Immature natural killer cell (primary cell): ENCODE results near the gene UBE2I. TPM values are rescaled to one million over a fixed set of nuclear protein-coding genes. Genes with fewer than 3 reads are reported as not detected.

Experiments used
- DNase-seq, 3 donors: peaks; one replicate each; pipeline ENCODE4 v3.0.0; 2022; ENCODE audit warnings: mixed read lengths in 1 of 3
- H3K27ac Mint-ChIP-seq, 6 donors: one replicate each; pipeline ENCODE4 v1.8.0; 2020; ENCODE audit warnings: mixed read lengths in 6 of 6, mild to moderate bottlenecking in 5 of 6, inconsistent platforms in 4 of 6, moderate library complexity in 3 of 6
- H3K27me3 Mint-ChIP-seq, 3 donors: one replicate each; pipeline ENCODE4 v1.8.0; 2020 to 2021; ENCODE audit warnings: low read depth in 3 of 3, mild to moderate bottlenecking in 3 of 3, mixed read lengths in 3 of 3, moderate library complexity in 3 of 3, inconsistent platforms in 1 of 3
- H3K36me3 Mint-ChIP-seq, 3 donors: one replicate each; pipeline ENCODE4 v1.8.0; 2020; ENCODE audit warnings: mixed read lengths in 3 of 3, inconsistent platforms in 2 of 3, mild to moderate bottlenecking in 2 of 3
- H3K4me1 Mint-ChIP-seq, 2 donors: one replicate each; pipeline ENCODE4 v1.8.0; 2020; ENCODE audit warnings: inconsistent platforms in 2 of 2, mild to moderate bottlenecking in 2 of 2, mixed read lengths in 2 of 2, moderate library complexity in 1 of 2
- H3K4me3 Mint-ChIP-seq, 5 donors: one replicate each; pipeline ENCODE4 v1.8.0; 2020; ENCODE audit warnings: mild to moderate bottlenecking in 5 of 5, mixed read lengths in 5 of 5, inconsistent platforms in 3 of 5, moderate library complexity in 3 of 5
- H3K9me3 Mint-ChIP-seq, 6 donors: one replicate each; pipeline ENCODE4 v1.8.0; 2020; ENCODE audit warnings: mild to moderate bottlenecking in 6 of 6, mixed read lengths in 6 of 6, inconsistent platforms in 4 of 6, moderate library complexity in 3 of 6
- polyA plus RNA-seq, 3 donors: library from polyadenylated mRNA; unstranded; fragments of 300-500 nt; fragmentation: Illumina TruSeq; gene quantifications; one replicate each; pipeline ENCODE4 v1.2.3, GENCODE V29; 2021

Gene UBE2I
- polyA plus RNA-seq, 3 donors from 2014 or later, result 94.1 to 119 (median 101) TPM

DNA sequence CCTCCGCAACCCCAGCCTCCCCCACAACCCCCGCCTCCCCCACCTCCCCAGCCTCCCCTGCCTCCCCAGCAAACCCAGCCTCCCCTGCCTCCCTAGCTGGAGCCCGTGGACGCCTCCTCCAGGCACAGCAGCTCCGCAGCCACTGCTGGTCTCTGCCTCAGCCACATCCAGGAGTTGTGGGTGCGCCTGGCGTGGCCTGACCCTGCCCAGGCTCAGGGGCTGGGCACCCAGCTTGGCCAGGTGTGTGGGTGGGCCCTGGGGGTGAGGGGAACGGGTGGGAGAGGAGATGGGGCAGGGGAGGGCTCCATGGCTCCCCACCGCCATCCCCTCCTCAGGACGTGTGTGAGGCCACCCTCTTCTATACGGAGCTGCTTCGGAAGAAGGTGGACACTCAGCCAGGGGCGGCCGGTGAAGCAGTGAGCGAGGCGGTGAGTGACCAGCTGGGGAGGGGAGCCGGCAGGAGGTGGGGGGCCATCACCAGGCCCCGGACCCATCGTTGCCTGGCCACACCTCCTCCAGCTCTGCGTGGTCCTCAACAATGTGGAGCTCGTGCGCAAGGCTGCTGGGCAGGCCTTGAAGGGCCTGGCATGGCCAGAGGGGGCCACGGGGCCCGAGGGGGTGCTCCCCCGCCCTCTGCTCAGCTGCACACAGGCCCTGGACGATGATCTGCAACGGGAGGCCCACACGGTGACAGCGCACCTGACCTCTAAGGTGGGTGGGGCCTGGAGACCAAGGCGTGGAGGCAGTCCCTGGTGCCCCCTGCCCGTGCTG is 36.4 kb downstream of the UBE2I start:
- peaks cover 19 to 27% of the 10 kb centered on the region in 2 donors for H3K4me1 Mint-ChIP-seq
- no peaks in the 10 kb centered on the region for H3K9me3 Mint-ChIP-seq
- H3K27me3 Mint-ChIP-seq, result peaks cover 4 to 13% (median 7%) of the 10 kb centered on the region in 3 donors
- no peaks in the 10 kb centered on the region for H3K36me3 Mint-ChIP-seq
- H3K27ac Mint-ChIP-seq, result no peak overlapping the region
- no peak for DNase-seq
- H3K4me3 Mint-ChIP-seq, result no peak overlapping the region

DNA sequence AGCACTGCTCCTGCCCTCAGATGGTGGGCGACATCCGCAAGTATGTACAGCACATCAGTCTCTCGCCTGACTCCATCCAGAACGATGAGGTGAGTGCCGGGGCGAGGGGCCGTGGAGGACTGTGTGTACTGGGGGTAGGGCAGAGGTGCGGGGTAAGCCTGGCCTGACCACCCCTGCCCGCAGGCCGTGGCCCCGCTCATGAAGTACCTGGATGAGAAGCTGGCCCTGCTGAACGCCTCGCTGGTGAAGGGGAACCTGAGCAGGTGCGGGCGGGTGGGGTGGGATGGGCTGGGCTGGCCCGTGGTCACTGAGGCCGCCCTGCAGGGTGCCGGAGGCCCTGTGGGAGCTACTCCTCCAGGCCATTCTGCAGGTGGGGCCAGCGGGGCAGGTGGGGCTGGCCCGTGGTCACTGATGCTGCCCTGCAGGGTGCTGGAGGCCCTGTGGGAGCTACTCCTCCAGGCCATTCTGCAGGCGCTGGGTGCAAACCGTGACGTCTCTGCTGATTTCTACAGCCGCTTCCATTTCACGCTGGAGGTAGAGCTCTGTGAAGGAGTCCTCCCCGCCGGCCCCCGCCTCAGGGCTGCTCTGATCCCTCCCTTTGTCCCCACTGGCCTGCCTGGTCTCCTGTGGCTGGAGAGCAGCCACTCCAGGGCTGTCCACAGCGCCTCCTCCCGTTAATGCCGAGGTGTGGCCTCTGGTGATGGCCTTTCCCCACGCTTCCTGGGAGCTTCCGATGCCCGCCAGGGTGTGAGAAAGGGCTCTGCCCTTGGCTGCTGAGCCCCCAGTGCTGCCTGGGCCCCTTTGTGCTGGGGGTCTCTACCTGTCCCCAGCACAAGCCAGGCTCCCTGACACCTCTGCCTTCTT is 37.2 kb downstream of the UBE2I start:
- Mint-ChIP-seq H3K4me1 (peaks cover 19 to 31% of the 10 kb centered on the region in 2 donors), H3K36me3 (no peaks in the 10 kb centered on the region), H3K27me3 (peaks cover 6 to 17% (median 11%) of the 10 kb centered on the region in 3 donors), H3K4me3 (no peak overlapping the region), H3K27ac (no peak overlapping the region), H3K9me3 (no peaks in the 10 kb centered on the region)
- DNase-seq, result no peak

DNA sequence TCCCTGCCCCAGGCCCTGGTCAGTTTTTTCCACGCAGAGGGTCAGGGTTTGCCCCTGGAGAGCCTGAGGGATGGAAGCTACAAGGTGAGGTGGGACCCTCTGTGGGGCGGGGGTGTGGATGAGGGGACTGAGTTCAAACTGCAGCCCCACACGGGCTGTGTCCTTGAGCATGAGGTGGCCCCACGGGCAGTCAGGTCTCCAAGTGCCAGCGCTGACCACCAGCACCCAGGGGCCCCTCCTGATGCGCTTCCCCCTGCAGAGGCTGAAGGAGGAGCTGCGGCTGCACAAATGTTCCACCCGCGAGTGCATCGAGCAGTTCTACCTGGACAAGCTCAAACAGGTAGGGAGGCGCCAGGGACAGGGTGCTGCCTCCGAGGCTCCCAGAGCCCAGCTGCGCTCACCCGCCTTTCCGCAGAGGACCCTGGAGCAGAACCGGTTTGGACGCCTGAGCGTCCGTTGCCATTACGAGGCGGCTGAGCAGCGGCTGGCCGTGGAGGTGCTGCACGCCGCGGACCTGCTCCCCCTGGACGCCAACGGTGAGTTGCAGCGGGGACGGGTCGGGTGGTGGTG is 37.9 kb downstream of the UBE2I start:
- H3K27me3 Mint-ChIP-seq, result peaks cover 13 to 25% (median 17%) of the 10 kb centered on the region in 3 donors
- no peaks in the 10 kb centered on the region for H3K9me3 Mint-ChIP-seq
- H3K4me1 Mint-ChIP-seq, result peaks cover 21 to 29% of the 10 kb centered on the region in 2 donors
- H3K36me3 Mint-ChIP-seq, result no peaks in the 10 kb centered on the region
- no peak overlapping the region for H3K4me3 Mint-ChIP-seq
- no peak for DNase-seq
- no peak overlapping the region for H3K27ac Mint-ChIP-seq

DNA sequence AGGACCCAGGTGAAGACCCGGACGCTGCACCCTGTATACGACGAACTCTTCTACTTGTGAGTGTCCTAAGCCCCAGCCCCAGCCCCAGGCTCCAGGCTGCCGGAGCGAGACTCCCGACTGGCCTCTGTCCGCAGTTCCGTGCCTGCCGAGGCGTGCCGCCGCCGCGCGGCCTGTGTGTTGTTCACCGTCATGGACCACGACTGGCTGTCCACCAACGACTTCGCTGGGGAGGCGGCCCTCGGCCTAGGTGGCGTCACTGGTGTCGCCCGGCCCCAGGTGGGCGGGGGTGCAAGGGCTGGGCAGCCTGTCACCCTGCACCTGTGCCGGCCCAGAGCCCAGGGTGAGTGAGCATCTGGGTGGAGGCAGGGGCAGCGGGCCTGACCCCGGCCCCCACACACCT is 38.5 kb downstream of the UBE2I start:
- Mint-ChIP-seq H3K4me1 (peaks cover 21 to 29% of the 10 kb centered on the region in 2 donors), H3K4me3 (no peak overlapping the region), H3K27me3 (peaks cover 18 to 29% (median 21%) of the 10 kb centered on the region in 3 donors), H3K9me3 (no peaks in the 10 kb centered on the region), H3K27ac (no peak overlapping the region), H3K36me3 (no peaks in the 10 kb centered on the region)
- DNase-seq, result no peak

DNA sequence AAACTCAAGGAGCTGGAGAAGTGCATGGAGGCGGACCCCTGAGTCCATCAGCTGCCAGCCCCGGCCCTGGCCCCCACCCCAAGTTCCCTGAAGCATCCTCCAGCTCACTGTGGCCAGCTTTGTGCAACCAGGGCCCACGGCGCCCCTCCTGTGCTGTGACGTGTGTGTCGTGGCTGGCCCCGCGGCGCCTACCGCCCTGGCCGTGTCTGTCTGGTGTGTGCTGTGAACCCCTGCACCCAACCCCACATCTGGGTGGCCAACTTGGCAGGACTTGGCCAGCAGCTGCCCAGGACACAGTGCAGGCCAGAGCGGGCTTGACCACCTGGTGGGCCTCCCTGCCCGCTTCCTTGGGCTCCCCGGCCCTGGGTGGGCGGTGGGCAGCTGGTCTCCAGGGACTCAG is 39.0 kb downstream of the UBE2I start:
- Mint-ChIP-seq H3K4me1 (peaks cover 21 to 29% of the 10 kb centered on the region in 2 donors), H3K27ac (no peak overlapping the region)

DNA sequence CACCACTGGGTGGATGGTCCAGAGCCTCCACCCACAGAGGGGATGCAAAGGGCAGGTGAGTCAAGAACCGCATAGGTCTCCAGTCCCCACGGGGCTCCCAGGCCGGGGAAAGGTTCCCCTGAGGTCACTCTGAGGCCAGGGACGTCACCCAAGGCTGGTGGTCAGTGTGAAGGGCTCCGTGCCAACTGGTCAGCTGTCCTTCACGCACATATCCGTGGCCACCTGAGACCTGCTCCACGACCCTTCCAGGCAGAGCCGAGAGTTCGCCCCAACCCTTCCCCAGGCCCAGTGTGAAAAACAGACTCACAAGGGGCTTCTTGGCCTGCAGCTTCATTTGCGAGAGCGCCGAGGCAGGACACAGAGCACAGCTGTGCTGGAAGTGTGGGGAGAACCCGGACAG is 39.5 kb downstream of the UBE2I start:
- peaks cover 23 to 35% (median 28%) of the 10 kb centered on the region in 3 donors for H3K27me3 Mint-ChIP-seq
- H3K27ac Mint-ChIP-seq, result no peak overlapping the region
- no peaks in the 10 kb centered on the region for H3K36me3 Mint-ChIP-seq
- DNase-seq, result no peak
- peak overlapping the region in 1 of 5 donors; percentile 50 for H3K4me3 Mint-ChIP-seq
- H3K9me3 Mint-ChIP-seq, result no peaks in the 10 kb centered on the region
- H3K4me1 Mint-ChIP-seq, result peaks cover 25 to 32% of the 10 kb centered on the region in 2 donors

More for the DNA sequence above, 39.0 kb downstream of the UBE2I start:
- H3K27me3 Mint-ChIP-seq, result peaks cover 23 to 32% (median 26%) of the 10 kb centered on the region in 3 donors
- no peak overlapping the region for H3K4me3 Mint-ChIP-seq
- H3K36me3 Mint-ChIP-seq, result no peaks in the 10 kb centered on the region
- no peak for DNase-seq
- no peaks in the 10 kb centered on the region for H3K9me3 Mint-ChIP-seq

DNA sequence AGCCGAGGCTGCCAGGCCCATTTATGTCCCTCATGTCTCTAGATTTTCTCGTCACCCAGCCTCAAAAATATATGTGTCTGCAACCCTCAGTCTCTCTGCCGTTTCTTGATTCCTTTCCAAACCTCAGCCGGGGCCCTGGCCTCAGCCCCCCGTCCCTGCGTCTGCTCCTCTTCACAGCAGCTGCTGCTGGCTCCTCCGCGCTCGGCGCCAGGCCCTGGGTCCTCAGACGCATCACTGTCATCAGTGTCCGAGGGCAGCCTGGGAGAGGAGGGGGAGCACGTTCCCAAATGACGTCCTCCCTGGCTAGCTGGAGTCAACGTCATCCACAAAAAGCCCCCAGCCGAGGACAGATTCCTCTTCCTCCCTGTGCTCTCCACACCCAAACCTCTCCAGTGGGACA is 39.9 kb downstream of the UBE2I start:
- H3K4me1 Mint-ChIP-seq, result peaks cover 26 to 34% of the 10 kb centered on the region in 2 donors
- H3K27ac Mint-ChIP-seq, result no peak overlapping the region

DNA sequence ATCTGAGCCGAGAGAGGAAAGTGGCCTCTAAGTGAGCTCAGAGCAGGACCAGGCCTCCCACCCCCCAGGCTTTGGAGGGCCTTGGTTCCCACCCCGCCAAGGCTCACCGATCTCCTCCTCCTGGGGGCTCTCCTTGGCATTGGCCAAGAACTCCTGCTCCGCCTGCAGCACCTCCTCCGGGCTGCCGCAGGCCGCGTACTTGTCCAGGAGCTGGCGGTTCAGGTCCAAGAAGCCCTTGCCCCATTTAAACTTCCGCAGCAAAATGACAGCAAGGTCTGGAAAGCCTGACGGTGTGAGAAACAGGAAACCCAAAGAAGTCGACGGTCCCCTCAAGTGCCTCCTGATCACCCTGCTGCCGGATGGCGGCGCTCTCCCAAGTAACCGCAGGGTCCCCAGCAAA is 40.5 kb downstream of the UBE2I start:
- Mint-ChIP-seq H3K9me3 (no peaks in the 10 kb centered on the region), H3K36me3 (no peaks in the 10 kb centered on the region), H3K27ac (peak overlapping the region in 3 of 6 donors; percentile 22 to 71 (median 53)), H3K4me1 (peaks cover 27 to 37% of the 10 kb centered on the region in 2 donors), H3K4me3 (peak overlapping the region; percentile 49 to 79 (median 76)), H3K27me3 (peaks cover 26 to 38% (median 28%) of the 10 kb centered on the region in 3 donors)
- DNase-seq, result no peak

More for the DNA sequence above, 39.9 kb downstream of the UBE2I start:
- Mint-ChIP-seq H3K4me3 (peak overlapping the region in 2 of 5 donors; percentile 18 to 21), H3K9me3 (no peaks in the 10 kb centered on the region), H3K36me3 (no peaks in the 10 kb centered on the region), H3K27me3 (peaks cover 23 to 38% (median 28%) of the 10 kb centered on the region in 3 donors)
- DNase-seq, result no peak

DNA sequence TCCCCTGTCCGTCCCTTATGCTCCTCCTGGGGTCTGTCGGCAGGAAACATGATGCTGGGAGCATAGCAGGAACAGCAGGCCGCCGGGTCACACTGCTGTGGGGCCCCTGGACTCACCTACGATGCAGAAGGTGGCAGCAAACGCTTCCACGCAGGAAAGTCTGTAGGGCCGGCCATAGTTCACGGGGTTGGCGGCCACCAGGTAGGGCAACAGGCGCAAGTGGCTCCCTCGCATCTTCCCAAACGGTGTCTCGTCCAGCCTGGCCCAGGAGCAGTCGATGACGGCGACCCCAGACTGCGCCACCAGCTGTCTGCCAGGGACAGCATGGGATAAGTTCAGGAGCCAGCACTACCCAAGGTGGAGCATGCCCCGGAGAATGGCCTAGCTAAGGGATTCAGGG is 41.3 kb downstream of the UBE2I start:
- no peaks in the 10 kb centered on the region for H3K36me3 Mint-ChIP-seq
- no peaks in the 10 kb centered on the region for H3K9me3 Mint-ChIP-seq
- H3K27ac Mint-ChIP-seq, result peak overlapping the region in 5 of 6 donors; percentile 53 to 75 (median 61)
- peak overlapping the region; percentile 74 to 79 (median 77) for H3K4me3 Mint-ChIP-seq
- peaks cover 31 to 41% of the 10 kb centered on the region in 2 donors for H3K4me1 Mint-ChIP-seq
- H3K27me3 Mint-ChIP-seq, result peaks cover 26 to 38% (median 28%) of the 10 kb centered on the region in 3 donors
- no peak for DNase-seq

DNA sequence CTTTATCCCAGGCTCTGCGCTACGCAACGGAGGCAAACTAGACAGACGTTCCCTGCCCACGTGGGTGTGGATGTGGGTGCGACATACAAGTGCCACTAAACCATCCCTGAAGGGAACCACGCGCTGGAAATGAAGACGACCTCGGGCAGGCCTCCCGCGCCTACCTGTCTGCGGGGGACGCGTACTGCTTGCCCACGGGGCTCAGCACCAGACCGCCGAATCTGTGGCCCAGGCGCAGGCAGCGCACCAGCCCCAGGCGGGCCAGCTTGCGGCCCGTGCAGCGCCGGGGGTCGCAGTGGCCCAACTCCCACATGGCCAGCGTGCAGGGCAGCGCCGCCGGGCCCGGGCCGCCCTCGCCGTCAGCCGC is 41.8 kb downstream of the UBE2I start:
- Mint-ChIP-seq H3K4me1 (peaks cover 31 to 41% of the 10 kb centered on the region in 2 donors), H3K27me3 (peaks cover 26 to 38% (median 28%) of the 10 kb centered on the region in 3 donors), H3K4me3 (peak overlapping the region; percentile 74 to 79 (median 77)), H3K36me3 (no peaks in the 10 kb centered on the region), H3K9me3 (no peaks in the 10 kb centered on the region), H3K27ac (peak overlapping the region; percentile 8 to 83 (median 59))
- DNase-seq, result no peak

DNA sequence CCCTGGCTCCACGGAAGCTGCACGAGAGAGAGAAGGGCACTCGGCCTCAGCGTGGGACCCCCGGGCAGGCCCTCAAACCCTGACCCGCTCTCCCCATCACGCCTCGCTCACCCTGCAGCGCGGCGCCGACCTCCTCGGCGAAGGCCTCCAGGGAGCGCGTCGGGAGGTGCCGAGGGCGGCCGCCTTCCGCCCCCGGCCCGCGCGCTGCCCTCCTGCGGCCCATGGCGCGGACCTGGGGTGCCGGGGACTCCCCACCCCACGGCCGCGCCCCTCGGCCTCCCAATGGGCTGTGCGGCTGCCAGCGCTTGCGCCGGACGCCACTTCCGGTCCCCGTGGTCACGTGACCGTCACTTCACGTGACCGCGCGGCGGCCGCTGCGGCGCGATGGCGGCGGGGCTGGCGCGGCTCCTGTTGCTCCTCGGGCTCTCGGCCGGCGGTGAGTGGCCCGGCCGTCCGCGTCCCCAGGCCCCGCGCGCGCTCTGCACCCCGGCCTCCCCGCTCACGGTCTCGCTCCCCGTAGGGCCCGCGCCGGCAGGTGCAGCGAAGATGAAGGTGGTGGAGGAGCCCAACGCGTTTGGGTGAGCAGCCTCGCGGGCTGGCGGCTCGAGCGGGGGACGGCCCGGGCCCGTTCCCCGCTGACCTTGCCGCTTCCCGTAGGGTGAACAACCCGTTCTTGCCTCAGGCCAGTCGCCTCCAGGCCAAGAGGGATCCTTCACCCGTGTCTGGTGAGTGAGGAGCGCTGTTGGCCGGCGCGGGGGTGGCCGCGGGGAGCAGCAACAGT is 42.3 kb downstream of the UBE2I start, which contains the start of the genes GNPTG and TSR3:
Gene GNPTG, plus strand, starts transcription at position 350 of the 781 bp plus-strand sequence. Its CDS starts 35 bp downstream, at position 385.
Gene TSR3, minus strand, starts transcription at position 297 of the 781 bp plus-strand sequence. Its CDS starts 74 bp downstream, at position 223.
- H3K9me3 Mint-ChIP-seq, result no peaks in the 10 kb centered on the region
- H3K27me3 Mint-ChIP-seq, result peaks cover 25 to 38% (median 28%) of the 10 kb centered on the region in 3 donors
- peak within 1 kb of the TSS; percentile 85 to 89 (median 88) for H3K4me3 Mint-ChIP-seq
- DNase-seq, result peak; percentile 89 to 91 (median 90)
- no peaks in the 10 kb centered on the region for H3K36me3 Mint-ChIP-seq
- peaks cover 31 to 41% of the 10 kb centered on the region in 2 donors for H3K4me1 Mint-ChIP-seq
- H3K27ac Mint-ChIP-seq, result peak within 1 kb of the TSS; percentile 79 to 95 (median 85)

DNA sequence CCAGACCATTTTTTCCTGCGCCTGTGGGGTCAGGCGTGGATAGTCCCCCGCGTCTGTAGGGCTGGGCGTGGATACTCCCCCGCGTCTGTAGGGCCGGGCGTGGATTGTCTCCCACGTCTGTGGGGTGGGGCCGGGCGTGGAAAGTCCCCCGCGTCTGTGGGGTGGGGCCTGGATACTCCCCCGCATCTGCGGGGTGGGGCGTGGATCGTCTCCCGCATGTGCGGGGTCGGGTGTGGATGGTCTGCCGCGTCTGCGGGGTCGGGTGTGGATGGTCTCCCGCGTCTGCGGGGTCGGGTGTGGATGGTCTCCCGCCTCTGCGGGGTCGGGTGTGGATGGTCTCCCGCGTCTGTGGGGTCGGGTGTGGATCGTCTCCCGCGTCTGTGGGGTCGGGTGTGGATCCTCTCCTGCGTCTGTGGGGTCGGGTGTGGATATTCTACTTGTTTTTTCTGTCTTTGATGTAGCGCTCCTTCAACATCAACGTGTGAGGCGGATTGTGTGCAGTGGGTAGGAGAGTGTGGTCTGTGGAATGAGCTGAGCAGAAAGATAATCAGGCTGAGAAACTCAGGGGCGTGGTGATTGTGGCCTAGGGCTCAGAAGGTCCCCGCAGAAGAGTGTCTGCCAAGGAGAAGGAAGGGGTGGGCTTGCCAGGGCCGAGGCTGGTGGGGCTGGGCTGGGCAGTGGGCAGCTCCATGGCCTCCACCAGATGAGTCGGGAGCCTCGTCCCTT is 45.5 kb downstream of the UBE2I start:
- H3K4me1 Mint-ChIP-seq, result peaks cover 31 to 38% of the 10 kb centered on the region in 2 donors
- H3K4me3 Mint-ChIP-seq, result peak overlapping the region in 3 of 5 donors; percentile 26 to 59 (median 49)
- peaks cover 25 to 36% (median 31%) of the 10 kb centered on the region in 3 donors for H3K27me3 Mint-ChIP-seq
- no peak for DNase-seq
- H3K27ac Mint-ChIP-seq, result peak overlapping the region in 2 of 6 donors; percentile 17 to 66
- peaks cover 0 to 3% (median 0%) of the 10 kb centered on the region in 3 donors for H3K36me3 Mint-ChIP-seq
- no peaks in the 10 kb centered on the region for H3K9me3 Mint-ChIP-seq
